GM18861 (cell line): ENCODE results near the gene MASTL.

Experiments used
- ATAC-seq: cut with Tn5 transposase; IDR thresholded peaks from one replicate; pipeline ENCODE4 v1.9.1; 2021; ENCODE audit not compliant: unreplicated experiment

Gene MASTL

DNA sequence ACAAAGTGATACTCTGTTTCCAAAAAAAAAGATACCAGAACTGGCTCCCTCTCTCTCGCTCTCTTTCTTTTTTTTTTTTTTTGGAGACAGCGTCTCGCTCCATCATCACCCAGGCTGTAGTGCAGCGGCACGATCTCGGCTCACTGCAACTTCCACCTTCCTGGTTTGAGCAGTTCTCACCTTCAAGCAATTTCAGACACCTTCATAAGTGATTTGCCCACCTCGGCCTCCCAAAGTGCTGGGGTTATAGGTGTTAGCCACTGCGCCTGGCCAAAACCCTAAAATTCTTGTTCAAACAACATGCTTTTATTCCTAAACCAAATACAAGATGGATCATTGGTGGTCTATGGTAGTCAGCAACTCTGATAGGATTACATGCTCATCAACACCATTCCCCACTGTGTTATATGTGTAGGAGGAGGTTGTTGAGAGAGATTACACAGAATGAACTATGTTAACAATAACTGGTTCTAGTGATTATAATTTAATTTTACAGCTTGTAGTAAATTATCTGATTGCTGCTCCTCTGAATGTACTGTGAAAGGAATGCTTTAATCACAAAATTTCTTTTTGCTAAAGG, 69.9 kb downstream of the MASTL start:
- ATAC-seq: no peak

- ATAC-seq: no peak
Measured at GRCh38 chr10:27225642-27226257, 70.6 kb downstream of the MASTL start.

DNA sequence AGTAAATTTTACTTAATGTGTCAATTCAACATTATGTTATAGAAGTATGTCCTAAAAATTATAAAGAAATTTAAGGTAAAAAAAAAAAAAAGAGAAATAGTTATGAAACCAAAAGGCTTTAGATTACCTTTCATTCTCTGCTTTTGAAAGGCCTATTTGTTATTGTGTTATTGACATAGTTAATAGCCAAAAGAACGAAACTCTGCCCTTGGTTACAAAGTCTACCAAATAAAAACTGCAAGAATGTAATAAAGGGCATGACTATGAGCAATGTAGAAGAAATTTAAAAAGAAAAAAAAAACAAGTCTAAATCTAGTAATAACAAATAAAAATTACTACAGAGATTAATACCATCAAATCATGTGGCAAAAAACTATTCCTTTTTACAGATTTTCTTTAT, 74.9 kb downstream of the MASTL start:
- no peak for ATAC-seq

GRCh38 chr10:27235706-27236105, 80.6 kb downstream of the MASTL start:
- ATAC-seq: no peak
